GM18498 (cell line): Measurements from ENCODE around the gene TBCC.
"Not testable (repeated sequence)": the region's sequence is repeated elsewhere in the genome, so short reads cannot be mapped to it uniquely, and the experiment has no call there.

ENCODE experiments used
- ATAC-seq: cut with Tn5 transposase; IDR thresholded peaks from one replicate; pipeline ENCODE4 v1.9.1; 2021; ENCODE audit warnings: mild to moderate bottlenecking, moderate library complexity; ENCODE audit not compliant: unreplicated experiment

Gene TBCC

DNA sequence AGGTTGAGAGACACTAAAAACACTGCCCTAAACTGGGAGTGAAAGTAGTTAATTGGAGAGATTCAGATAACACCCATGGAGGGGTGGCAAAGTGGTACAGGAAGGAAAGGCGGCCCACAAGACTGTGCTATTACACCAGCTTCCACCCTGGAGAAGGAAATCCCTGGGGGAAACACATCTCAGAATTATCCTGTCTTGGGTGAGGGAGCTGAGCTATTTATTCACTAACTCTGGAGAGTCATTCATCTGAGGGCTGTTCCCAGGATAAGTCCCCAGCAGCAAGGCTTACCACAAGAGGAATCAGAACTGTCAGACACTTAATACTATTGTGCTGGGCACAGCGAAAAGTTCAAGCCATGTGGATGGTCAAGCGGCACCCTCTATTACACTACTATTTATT, 9.9 kb downstream of the TBCC start:
- ATAC-seq = no peak

DNA sequence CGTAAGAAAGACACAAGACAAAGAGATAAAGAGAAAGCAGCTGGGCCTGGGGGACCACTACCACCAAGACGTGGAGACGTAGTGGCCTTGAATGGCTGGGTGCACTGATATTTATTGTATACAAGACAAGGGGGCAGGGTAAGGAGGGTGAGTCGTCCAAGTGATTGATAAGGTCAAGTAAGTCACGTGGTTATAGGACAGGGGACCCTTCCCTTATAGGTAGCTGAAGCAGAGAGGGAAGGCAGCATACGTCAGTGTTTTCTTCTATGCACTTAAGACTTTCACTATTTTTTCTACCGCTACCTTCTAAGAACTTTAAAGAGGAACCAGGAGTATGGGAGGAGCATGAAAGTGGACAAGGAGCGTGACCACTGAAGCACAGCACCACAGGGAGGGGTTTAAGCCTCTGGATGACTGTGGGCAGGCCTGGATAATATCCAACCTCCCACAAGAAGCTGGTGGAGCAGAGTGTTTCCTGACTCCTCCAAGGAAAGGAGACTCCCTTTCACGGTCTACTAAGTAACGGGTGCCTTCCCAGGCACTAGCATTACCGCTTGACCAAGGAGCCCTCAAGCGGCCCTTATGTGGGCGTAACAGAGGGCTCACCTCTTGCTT, 11.9 kb downstream of the TBCC start:
- not testable (repeated sequence) for ATAC-seq

DNA sequence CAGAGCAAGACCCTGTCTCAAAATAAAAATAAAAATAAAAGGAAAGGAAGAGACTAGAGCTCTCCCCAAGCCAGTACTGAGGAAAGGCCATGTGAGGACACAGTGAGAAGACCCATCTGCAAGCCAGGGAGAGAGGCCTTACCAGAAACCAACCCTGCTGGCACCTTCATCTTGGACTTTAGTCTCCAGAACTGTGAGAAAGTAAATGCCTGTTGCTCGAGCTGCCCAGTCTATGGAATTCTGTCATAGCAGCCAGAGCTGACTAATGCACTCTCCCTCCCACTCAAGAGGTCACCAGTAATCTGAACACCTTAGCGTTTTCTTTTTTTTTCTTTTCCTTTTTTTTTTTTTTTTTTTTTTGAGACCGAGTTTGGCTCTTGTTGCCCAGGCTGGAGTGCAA, 16.2 kb downstream of the TBCC start:
- ATAC-seq = no peak

GRCh38 chr6:42727627-42728026, 18.3 kb downstream of the TBCC start:
- ATAC-seq = no peak

- peak; percentile 25 for ATAC-seq
These were observed 18.8 kb downstream of the TBCC start for GRCh38 chr6:42727087-42727611.

DNA sequence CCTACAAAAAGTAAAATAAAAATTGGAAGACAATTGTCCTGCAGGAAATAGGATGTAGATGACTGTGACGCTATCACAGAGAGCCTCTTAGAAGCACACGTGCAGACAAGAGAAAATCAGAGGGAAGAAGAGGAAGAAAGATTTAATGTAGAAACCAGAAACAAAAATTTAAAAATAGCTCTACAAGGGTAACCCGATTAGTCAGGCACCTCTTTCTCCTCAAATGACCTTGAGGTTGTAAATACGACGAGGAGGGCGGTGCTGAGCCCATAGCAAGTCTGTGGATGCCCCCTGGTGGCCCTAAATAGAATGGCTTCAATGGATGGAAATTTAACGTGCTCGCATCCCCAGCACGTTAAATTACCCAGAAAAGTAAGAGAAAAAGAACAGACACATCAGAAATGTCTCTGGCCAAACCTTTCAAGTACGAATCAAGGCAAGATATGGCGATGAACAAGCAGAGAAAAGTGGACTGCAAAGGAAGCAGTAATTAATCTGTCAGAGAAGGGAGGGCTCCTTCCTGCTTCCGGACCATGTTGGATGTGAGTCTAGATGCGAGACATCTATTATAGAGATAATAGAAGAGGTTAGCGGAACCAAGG, 19.3 kb downstream of the TBCC start:
- peak; percentile 78 for ATAC-seq

DNA sequence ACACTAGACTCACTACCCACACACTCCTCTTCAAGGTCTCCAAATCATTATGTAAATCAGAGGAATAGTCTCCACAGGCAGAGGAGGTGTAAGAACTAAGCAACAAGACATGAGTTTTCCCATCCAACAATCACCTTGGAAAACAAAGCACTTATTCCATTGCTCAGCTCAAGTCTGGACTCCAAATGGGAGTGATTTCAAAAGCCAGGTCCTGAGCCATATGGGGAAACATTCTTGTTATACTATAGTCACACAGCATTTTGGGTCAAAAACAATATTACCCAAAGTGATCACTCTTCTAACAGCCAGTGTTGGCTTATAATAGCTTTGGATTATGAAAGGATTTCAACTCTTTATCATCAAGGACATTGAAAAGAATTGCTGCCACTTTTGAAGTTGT, 19.9 kb downstream of the TBCC start:
- no peak for ATAC-seq

DNA sequence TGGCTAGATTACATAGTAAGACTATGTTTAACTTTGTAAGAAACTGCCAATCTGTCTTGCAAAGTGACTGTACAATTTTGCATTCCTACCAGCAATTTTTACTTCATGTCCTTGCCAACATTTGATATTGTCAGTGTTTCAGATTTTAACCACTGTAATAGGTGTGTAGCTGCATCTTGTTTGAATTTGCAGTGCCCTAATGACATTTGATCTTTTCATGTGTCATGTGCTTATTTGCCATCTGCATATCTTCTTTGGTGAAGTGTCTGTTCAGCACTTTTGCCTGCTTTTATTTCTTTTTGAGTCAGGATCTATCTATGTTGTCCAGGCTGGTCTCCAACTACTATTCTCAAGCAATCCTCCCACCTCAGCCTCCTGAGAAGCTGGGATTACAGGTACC, 21.1 kb downstream of the TBCC start:
- no peak for ATAC-seq

GRCh38 chr6:42722497-42722896, 23.4 kb downstream of the TBCC start, which contains the start of gene PRPH2:
Gene PRPH2 (minus strand): TSS chr6:42722597. CDS start chr6:42722334, 263 bp downstream.
- ATAC-seq = no peak

DNA sequence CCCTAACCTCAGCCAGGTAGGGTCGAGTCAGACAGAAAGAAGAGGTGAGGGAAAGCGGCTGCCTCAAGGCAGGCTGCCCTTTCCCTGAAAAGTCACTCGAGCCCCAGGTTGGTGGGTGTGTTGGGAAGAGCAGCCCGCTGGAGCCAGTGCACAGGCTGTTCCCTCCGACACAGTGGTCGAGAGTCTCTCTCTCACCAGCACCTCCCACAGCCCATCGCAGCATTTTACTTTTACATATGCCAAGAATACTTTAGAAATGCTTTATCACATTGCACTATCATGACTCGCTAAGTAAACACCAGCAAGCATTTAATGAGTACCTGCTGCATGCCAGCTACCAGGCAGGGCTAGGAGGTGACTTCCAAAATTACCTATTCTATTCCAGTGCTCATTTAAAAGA, 25.2 kb downstream of the TBCC start:
- ATAC-seq = no peak

DNA sequence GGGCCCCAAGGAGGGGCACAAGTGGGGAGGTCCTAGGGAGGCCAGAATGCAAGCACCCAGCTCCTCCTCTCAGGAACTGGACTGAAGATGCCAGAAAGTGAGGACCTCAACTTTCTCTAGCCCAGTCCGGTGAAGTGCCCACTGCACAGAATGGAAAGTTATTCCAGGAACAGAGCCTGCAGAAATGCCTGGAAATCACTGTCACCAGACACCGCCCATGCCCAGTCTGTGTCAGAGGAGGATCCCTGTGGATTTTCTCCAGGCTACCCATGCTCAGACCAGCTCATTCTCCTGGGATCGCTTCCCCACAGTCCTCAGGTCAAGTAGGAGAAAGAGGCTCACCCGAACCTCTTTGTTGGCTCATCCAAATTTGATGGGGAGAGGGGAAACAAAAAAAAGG, 30.0 kb downstream of the TBCC start:
- no peak for ATAC-seq

- ATAC-seq = no peak
These were observed 31.7 kb downstream of the TBCC start for GRCh38 chr6:42714098-42714761.

DNA sequence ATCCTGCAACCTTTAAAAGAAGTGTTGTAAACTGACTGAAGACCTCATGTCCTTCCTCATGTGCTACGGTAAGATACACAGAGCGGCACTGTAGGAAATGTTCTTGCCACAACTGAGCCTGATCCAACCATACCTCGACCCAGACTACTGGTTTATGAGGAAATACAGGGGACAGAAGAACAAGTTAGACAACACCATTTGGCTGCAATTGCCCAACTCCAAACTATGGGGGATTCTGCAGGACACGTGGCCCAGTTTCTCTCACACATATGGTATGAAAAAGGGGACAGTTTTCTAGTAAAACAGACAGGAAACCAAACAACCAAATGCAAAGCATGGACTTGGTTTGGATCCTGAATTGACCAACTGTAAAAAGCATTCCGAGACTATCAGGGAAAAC, 34.0 kb downstream of the TBCC start:
- ATAC-seq = no peak

GRCh38 chr6:42710316-42710715, 35.6 kb downstream of the TBCC start:
- ATAC-seq = no peak

- ATAC-seq = no peak
These were observed 36.0 kb downstream of the TBCC start for GRCh38 chr6:42709871-42710270.

DNA sequence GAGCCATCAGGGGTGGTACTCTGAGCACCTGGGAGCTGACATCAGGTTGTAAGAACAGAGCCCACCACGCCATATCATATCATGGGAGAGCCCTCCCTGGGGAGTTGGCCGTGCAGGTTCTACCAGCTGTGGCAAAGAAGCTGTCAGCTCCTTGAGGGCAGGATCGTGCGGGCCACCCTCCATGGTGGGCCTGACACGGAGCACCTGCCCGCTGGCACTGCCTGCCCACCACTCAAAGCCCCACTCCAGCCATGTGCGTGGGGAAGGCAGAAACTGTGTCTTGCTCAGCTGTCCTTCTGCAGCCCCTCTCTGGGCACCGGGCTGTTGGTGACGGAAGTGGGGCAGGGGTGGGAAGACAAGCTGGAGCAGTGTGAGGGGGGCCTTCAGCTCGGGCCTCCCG, 37.8 kb downstream of the TBCC start:
- ATAC-seq = no peak

DNA sequence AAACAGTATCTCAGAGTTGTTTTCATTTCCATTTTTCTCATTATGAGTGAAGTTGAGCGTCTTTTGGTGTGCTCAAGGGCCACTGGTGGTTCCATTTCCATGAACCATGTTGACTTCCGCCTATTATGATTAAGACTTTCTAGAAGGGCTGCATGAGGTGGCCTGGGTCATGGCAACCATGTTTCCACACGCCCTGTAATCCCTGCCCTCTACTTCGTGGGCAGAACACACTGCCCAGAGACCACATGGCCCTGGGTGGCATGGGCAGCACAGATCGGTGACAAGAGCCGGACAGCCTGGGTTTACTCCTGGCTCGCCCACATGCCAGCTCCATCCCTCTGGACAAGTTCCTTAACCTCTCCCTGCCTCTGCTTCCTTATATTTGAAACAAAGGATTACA, 38.3 kb downstream of the TBCC start:
- ATAC-seq = no peak

- ATAC-seq = no peak
These were observed 40.9 kb downstream of the TBCC start for GRCh38 chr6:42704937-42705374.

DNA sequence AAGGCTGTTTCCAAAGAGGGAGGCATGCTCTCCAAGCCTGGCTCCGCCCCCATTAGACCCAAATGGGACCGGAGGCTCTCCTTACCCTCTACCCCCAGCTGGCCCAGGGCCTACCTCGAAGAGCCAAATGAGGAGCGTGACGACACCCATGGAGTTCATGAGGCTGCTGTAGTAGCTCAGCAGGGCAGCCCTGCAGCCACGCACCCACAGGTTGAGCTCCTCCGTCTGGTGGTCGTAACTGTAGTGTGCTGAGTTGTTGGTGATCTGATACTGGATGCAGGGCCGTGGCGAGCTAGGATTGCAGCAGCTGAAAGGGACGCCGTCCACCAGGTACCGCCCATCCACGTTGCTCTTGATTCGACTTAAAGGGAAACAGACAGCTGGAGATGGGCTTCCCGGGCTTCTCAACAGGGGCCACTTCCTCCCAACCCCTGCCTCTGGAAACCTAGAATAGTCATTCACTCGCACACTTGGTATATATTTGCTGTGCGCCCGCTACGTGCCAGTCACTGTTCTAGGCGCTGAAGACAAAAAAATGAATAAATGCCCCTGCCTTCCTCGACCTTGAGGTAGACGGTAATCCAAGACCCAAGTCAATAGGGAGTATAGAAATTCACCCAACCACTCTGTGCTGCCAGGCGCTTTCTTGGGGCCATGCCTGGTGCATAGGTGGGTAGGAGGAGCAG, 41.5 kb downstream of the TBCC start:
- ATAC-seq = no peak

DNA sequence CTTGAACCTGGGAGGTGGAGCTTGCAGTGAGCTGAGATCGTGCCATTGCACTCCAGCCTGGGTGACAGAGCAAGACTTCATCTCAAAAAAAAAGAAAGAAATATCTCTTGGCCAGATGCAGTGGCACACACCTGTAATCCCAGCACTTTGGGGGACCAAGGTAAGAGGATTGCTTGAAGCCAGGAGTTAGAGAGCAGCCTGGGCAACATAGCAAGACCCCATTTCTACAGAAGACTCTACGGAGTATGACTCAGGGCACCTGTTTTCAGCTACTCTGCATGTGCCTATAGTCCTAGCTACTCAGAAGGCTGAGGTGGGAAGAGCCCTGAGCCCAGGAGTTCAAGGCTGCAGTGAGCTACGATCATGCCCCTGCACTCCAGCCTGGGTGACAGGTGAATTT, 43.1 kb downstream of the TBCC start:
- not testable (repeated sequence) for ATAC-seq

GRCh38 chr6:42702200-42702599, 43.7 kb downstream of the TBCC start:
- no peak for ATAC-seq

DNA sequence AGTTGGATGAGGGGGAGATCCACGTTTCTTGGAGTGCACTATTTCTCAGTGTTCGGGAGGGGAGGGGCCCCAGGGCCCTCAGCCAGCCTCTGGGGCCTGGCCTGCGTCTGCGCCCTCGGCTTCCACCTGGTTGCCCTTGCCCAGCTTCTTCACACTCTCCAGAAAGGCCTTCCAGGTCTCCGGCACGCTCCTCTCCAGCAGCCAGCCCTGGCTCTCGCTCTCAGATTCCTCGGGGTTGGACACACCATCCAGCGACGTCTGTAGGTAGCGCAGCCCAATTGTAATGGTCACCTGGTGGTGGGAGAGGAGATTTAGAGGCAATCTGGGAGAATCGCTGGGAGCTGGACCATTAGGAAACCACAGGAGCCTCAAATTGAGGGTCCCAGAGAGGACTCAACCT, 47.7 kb downstream of the TBCC start:
- no peak for ATAC-seq
